OCI-M1 (cell line): ENCODE measurements around the gene SLC6A9.
A peak's percentile ranks its signal among the peaks of the same experiment; 100 is the strongest.

ENCODE experiments used
- DNase-seq: peaks from one replicate; lab custom pipeline; 2025; lab: John Stamatoyannopoulos, UW

SLC6A9 gene

GRCh38 chr1:44031252-44032169 lies at the start of gene SLC6A9:
Gene SLC6A9, minus strand, starts transcription at chr1:44031462. Its CDS starts 7,185 bp downstream, at chr1:44024277.
- peak; percentile 63 for DNase-seq

- DNase-seq: no peak
Observed at GRCh38 chr1:44079566-44079965, 48.3 kb upstream of the SLC6A9 start.

GRCh38 chr1:44078104-44078503 lies 46.8 kb upstream of the SLC6A9 start:
- DNase-seq: no peak

- DNase-seq: no peak
Observed at GRCh38 chr1:44077421-44077820, 46.2 kb upstream of the SLC6A9 start.

GRCh38 chr1:44076066-44076465 lies 44.8 kb upstream of the SLC6A9 start:
- no peak for DNase-seq

- no peak for DNase-seq
Observed at GRCh38 chr1:44074415-44074814, 43.2 kb upstream of the SLC6A9 start.

GRCh38 chr1:44073528-44073927 lies 42.3 kb upstream of the SLC6A9 start:
- DNase-seq: no peak

GRCh38 chr1:44072821-44073220 lies 41.6 kb upstream of the SLC6A9 start:
- no peak for DNase-seq

- DNase-seq: peak; percentile 50
Observed at GRCh38 chr1:44072204-44072603, 40.9 kb upstream of the SLC6A9 start.

GRCh38 chr1:44071461-44071860 lies 40.2 kb upstream of the SLC6A9 start:
- no peak for DNase-seq

GRCh38 chr1:44068442-44068921 lies 37.2 kb upstream of the SLC6A9 start:
- DNase-seq: peak; percentile 73

GRCh38 chr1:44067266-44068250 lies 36.3 kb upstream of the SLC6A9 start:
- DNase-seq: peak; percentile 35

GRCh38 chr1:44062656-44063179 lies 31.5 kb upstream of the SLC6A9 start:
- no peak for DNase-seq

GRCh38 chr1:44061857-44062256 lies 30.6 kb upstream of the SLC6A9 start:
- DNase-seq: no peak

GRCh38 chr1:44060830-44061267 lies 29.6 kb upstream of the SLC6A9 start:
- no peak for DNase-seq

GRCh38 chr1:44059664-44060355 lies 28.5 kb upstream of the SLC6A9 start:
- no peak for DNase-seq

GRCh38 chr1:44059212-44059611 lies 27.9 kb upstream of the SLC6A9 start:
- DNase-seq: no peak

- DNase-seq: no peak
Observed at GRCh38 chr1:44057293-44057692, 26.0 kb upstream of the SLC6A9 start.

- DNase-seq: no peak
Observed at GRCh38 chr1:44053394-44053793, 22.1 kb upstream of the SLC6A9 start.

- DNase-seq: no peak
Observed at GRCh38 chr1:44050261-44050660, 19.0 kb upstream of the SLC6A9 start.

GRCh38 chr1:44049839-44050238 lies 18.6 kb upstream of the SLC6A9 start:
- DNase-seq: no peak
